HG03378 (cell line): ENCODE results near the gene ARHGAP40.

Experiments
- ATAC-seq: cut with Tn5 transposase; IDR thresholded peaks from one replicate; pipeline ENCODE4 v1.9.1; 2021; ENCODE audit warnings: mild to moderate bottlenecking, moderate library complexity; ENCODE audit not compliant: unreplicated experiment

Gene ARHGAP40

GRCh38 chr20:38617011-38617829 lies 15.6 kb downstream of the ARHGAP40 start:
- ATAC-seq, result no peak

- ATAC-seq, result no peak
Measured at GRCh38 chr20:38617830-38618196, 16.2 kb downstream of the ARHGAP40 start.

- ATAC-seq, result no peak
Measured at GRCh38 chr20:38620441-38620840, 18.8 kb downstream of the ARHGAP40 start.

GRCh38 chr20:38623061-38623460 lies 21.5 kb downstream of the ARHGAP40 start:
- no peak for ATAC-seq

GRCh38 chr20:38624084-38624483 lies 22.5 kb downstream of the ARHGAP40 start:
- no peak for ATAC-seq

GRCh38 chr20:38625896-38626295 lies 24.3 kb downstream of the ARHGAP40 start:
- no peak for ATAC-seq

- ATAC-seq, result no peak
Measured at GRCh38 chr20:38626921-38627659, 25.5 kb downstream of the ARHGAP40 start.

GRCh38 chr20:38628580-38629470 lies 27.2 kb downstream of the ARHGAP40 start:
- ATAC-seq, result no peak

GRCh38 chr20:38629979-38630378 lies 28.4 kb downstream of the ARHGAP40 start:
- ATAC-seq, result no peak

- no peak for ATAC-seq
Measured at GRCh38 chr20:38630727-38631126, 29.1 kb downstream of the ARHGAP40 start.

GRCh38 chr20:38631155-38632022 lies 29.8 kb downstream of the ARHGAP40 start:
- no peak for ATAC-seq

- no peak for ATAC-seq
Measured at GRCh38 chr20:38633577-38634093, 32.0 kb downstream of the ARHGAP40 start.

GRCh38 chr20:38635721-38636288 lies 34.2 kb downstream of the ARHGAP40 start:
- no peak for ATAC-seq

GRCh38 chr20:38640521-38640920 lies 38.9 kb downstream of the ARHGAP40 start:
- ATAC-seq, result no peak

GRCh38 chr20:38642498-38642897 lies 40.9 kb downstream of the ARHGAP40 start:
- no peak for ATAC-seq

GRCh38 chr20:38644588-38645260 lies 43.1 kb downstream of the ARHGAP40 start:
- ATAC-seq, result no peak

GRCh38 chr20:38645351-38645750 lies 43.7 kb downstream of the ARHGAP40 start:
- ATAC-seq, result no peak

- ATAC-seq, result peak; percentile 54
Measured at GRCh38 chr20:38645980-38646858, 44.6 kb downstream of the ARHGAP40 start.
